K562 (cell line): ENCODE data around the gene NR0B2. TPM values are rescaled to one million over a fixed set of nuclear protein-coding genes. Genes with fewer than 3 reads are reported as not detected.
A peak's percentile ranks its signal among the peaks of the same experiment; 100 is the strongest.

ENCODE experiments used
- BHLHE40 ChIP-seq: IDR thresholded peaks from 2 replicates; pipeline ENCODE4 v1.6.1; 2011; ENCODE audit warnings: low read length, improper control_type of control experiment
- BRD4 ChIP-seq: fragments of 200-600 bp; sonication (generic); IDR thresholded peaks from 2 replicates; pipeline ENCODE4 v1.6.1; 2017; ENCODE audit warnings: inconsistent platforms
- EP300 ChIP-seq: IDR thresholded peaks from 2 replicates; pipeline ENCODE4 v1.6.1; 2012; ENCODE audit warnings: low read length, improper control_type of control experiment
- ETS2 ChIP-seq: IDR thresholded peaks from 2 replicates; pipeline ENCODE4 v1.6.1; 2016; ENCODE audit warnings: borderline replicate concordance, missing genetic modification characterization, mild to moderate bottlenecking, moderate library complexity, missing compliant biosample characterization; ENCODE audit not compliant: poor library complexity, severe bottlenecking
- HNRNPH1 ChIP-seq: fragments of 200-400 bp; formaldehyde crosslinking; optimal IDR thresholded peaks from 2 replicates; pipeline ENCODE3; 2017; ENCODE audit warnings: low read depth, mild to moderate bottlenecking, low read length, moderate library complexity
- NR1H2 ChIP-seq: sonication (generic); formaldehyde crosslinking; IDR thresholded peaks from 2 replicates; pipeline ENCODE4 v1.4.0; 2020; ENCODE audit warnings: mild to moderate bottlenecking, missing genetic modification reagents
- TRIM28 ChIP-seq: fragments of 450-650 bp; IDR thresholded peaks from 2 replicates; pipeline ENCODE4 v1.6.1; 2017
- XRCC4 ChIP-seq: IDR thresholded peaks from one replicate; pipeline ENCODE4 v1.6.1; 2011; ENCODE audit not compliant: insufficient read depth, insufficient read length; ENCODE audit errors: extremely low read depth
- ZFX ChIP-seq: sonication (generic); formaldehyde crosslinking; IDR thresholded peaks from 2 replicates; pipeline ENCODE4 v1.8.0; 2022; ENCODE audit warnings: mild to moderate bottlenecking, missing genetic modification reagents, moderate library complexity
- ZNF431 ChIP-seq: sonication (generic); formaldehyde crosslinking; IDR thresholded peaks from 2 replicates; pipeline ENCODE4 v1.8.0; 2022; ENCODE audit warnings: mild to moderate bottlenecking, missing genetic modification reagents
- ZNF551 ChIP-seq: fragments of 250-450 bp; sonication (Bioruptor Pico); IDR thresholded peaks from 2 replicates; pipeline ENCODE4 v1.5.0; 2021; ENCODE audit warnings: mild to moderate bottlenecking, moderate library complexity
- ZNF57 ChIP-seq: fragments of 450-650 bp; formaldehyde crosslinking; IDR thresholded peaks from 2 replicates; pipeline ENCODE4 v1.4.0; 2020; ENCODE audit warnings: mild to moderate bottlenecking, moderate library complexity
- ZNF644 ChIP-seq: fragments of 200-800 bp; sonication (Bioruptor generic); IDR thresholded peaks from 2 replicates; pipeline ENCODE4 v1.6.1; 2016; ENCODE audit warnings: low read depth, missing genetic modification characterization, missing compliant biosample characterization
- polyA plus RNA-seq, 8 experiments: library from polyadenylated mRNA; depleted of rRNA in 4 of 8; stranded (reverse) in 5 of 8; unstranded in 3 of 8; fragments of >200 nt; fragmentation: Nextera tagmentation in 2 of 8; fragmentation: Illumina TruSeq in 1 of 8; extraction: Ambion mirVana in 2 of 8; extraction: Trizol in 1 of 8; gene quantifications; 2 replicates each; pipeline versions ENCODE4 v1.2.1 to v1.2.3, GENCODE V29; 2011 to 2014; ENCODE audit warnings: inconsistent platforms in 1 of 8, missing spikeins in 1 of 8
- total RNA-seq, 7 experiments: library from RNA; depleted of rRNA in 6 of 7; stranded (reverse); fragments of >200 nt in 6 of 7; fragmentation: Illumina TruSeq in 2 of 7; extraction: Trizol in 2 of 7; gene quantifications; 2 replicates each; pipeline versions ENCODE4 v1.2.1 to v1.2.3, GENCODE V29; 2011 to 2021; ENCODE audit warnings: low replicate concordance in 1 of 7
- TF ChIP-seq, protein P1 (sequence below): fragments of 450-650 bp; formaldehyde crosslinking; IDR thresholded peaks from 2 replicates; pipeline ENCODE4 v1.4.0; 2020; ENCODE audit warnings: mild to moderate bottlenecking, moderate library complexity
- TF ChIP-seq, protein P2 (sequence below): IDR thresholded peaks from 2 replicates; pipeline ENCODE4 v1.6.1; 2014; ENCODE audit warnings: antibody characterized with exemption
- TF ChIP-seq, protein P3 (sequence below): sonication (generic); formaldehyde crosslinking; IDR thresholded peaks from 2 replicates; pipeline ENCODE4 v1.8.1; 2022; ENCODE audit warnings: missing genetic modification reagents
- TF ChIP-seq, protein P4 (sequence below): sonication (generic); formaldehyde crosslinking; IDR thresholded peaks from 2 replicates; pipeline ENCODE4 v1.8.0; 2023; ENCODE audit warnings: mild to moderate bottlenecking, missing genetic modification reagents

NR0B2 gene
- total and polyA plus RNA-seq, 9 of the 15 experiments (the other 6 are each of a cell fraction or from before 2014, with no cell fraction given), result not detected

DNA sequence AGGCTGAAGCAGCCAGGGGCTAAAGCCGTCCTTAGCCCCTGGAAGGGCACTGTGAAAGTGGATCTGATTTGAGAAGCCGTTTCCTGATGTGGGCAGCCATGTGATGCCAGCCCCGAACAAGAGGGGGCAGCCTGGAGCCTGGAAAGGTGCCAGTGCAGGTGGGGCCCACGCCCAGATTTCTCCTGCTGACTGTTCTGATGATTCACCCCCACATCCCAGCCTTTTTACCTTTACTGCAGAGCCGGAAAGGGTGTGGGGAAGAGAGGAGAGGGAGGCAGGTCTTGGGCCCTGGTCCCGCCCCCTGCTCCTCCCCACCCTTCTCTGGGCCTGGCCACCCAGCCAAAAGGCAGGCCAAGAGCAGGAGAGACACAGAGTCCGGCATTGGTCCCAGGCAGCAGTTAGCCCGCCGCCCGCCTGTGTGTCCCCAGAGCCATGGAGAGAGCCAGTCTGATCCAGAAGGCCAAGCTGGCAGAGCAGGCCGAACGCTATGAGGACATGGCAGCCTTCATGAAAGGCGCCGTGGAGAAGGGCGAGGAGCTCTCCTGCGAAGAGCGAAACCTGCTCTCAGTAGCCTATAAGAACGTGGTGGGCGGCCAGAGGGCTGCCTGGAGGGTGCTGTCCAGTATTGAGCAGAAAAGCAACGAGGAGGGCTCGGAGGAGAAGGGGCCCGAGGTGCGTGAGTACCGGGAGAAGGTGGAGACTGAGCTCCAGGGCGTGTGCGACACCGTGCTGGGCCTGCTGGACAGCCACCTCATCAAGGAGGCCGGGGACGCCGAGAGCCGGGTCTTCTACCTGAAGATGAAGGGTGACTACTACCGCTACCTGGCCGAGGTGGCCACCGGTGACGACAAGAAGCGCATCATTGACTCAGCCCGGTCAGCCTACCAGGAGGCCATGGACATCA, 50.7 kb downstream of the NR0B2 start, which contains the start of gene SFN (continued):
- TF ChIP-seq ZNF431 (CRISPR knock-in tag) (no peak), XRCC4 (no peak), ZNF551 (no peak), ETS2 (tag) (no peak), ZNF57 (CRISPR knock-in tag) (no peak), HNRNPH1 (no peak), BRD4 (no peak), ZNF644 (tag) (no peak), BHLHE40 (0 out of 2 replicates have a peak, but pooled peaks have one; percentile 7), ZFX (peak; percentile 40), TRIM28 (no peak), NR1H2 (CRISPR knock-in tag) (no peak), EP300 (no peak; the same call in 1 of the 2 replicates)
- TF ChIP-seq, protein P1, sequence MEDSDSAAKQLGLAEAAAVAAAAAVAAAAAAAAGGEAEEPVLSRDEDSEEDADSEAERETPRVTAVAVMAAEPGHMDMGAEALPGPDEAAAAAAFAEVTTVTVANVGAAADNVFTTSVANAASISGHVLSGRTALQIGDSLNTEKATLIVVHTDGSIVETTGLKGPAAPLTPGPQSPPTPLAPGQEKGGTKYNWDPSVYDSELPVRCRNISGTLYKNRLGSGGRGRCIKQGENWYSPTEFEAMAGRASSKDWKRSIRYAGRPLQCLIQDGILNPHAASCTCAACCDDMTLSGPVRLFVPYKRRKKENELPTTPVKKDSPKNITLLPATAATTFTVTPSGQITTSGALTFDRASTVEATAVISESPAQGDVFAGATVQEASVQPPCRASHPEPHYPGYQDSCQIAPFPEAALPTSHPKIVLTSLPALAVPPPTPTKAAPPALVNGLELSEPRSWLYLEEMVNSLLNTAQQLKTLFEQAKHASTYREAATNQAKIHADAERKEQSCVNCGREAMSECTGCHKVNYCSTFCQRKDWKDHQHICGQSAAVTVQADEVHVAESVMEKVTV (CRISPR knock-in tag), result no peak
- TF ChIP-seq, protein P2, sequence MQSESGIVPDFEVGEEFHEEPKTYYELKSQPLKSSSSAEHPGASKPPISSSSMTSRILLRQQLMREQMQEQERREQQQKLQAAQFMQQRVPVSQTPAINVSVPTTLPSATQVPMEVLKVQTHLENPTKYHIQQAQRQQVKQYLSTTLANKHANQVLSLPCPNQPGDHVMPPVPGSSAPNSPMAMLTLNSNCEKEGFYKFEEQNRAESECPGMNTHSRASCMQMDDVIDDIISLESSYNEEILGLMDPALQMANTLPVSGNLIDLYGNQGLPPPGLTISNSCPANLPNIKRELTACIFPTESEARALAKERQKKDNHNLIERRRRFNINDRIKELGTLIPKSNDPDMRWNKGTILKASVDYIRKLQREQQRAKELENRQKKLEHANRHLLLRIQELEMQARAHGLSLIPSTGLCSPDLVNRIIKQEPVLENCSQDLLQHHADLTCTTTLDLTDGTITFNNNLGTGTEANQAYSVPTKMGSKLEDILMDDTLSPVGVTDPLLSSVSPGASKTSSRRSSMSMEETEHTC, result no peak; the same call in 1 of the 2 replicates
- TF ChIP-seq, protein P3, sequence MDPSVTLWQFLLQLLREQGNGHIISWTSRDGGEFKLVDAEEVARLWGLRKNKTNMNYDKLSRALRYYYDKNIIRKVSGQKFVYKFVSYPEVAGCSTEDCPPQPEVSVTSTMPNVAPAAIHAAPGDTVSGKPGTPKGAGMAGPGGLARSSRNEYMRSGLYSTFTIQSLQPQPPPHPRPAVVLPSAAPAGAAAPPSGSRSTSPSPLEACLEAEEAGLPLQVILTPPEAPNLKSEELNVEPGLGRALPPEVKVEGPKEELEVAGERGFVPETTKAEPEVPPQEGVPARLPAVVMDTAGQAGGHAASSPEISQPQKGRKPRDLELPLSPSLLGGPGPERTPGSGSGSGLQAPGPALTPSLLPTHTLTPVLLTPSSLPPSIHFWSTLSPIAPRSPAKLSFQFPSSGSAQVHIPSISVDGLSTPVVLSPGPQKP (CRISPR knock-in tag), result no peak
- TF ChIP-seq, protein P4, sequence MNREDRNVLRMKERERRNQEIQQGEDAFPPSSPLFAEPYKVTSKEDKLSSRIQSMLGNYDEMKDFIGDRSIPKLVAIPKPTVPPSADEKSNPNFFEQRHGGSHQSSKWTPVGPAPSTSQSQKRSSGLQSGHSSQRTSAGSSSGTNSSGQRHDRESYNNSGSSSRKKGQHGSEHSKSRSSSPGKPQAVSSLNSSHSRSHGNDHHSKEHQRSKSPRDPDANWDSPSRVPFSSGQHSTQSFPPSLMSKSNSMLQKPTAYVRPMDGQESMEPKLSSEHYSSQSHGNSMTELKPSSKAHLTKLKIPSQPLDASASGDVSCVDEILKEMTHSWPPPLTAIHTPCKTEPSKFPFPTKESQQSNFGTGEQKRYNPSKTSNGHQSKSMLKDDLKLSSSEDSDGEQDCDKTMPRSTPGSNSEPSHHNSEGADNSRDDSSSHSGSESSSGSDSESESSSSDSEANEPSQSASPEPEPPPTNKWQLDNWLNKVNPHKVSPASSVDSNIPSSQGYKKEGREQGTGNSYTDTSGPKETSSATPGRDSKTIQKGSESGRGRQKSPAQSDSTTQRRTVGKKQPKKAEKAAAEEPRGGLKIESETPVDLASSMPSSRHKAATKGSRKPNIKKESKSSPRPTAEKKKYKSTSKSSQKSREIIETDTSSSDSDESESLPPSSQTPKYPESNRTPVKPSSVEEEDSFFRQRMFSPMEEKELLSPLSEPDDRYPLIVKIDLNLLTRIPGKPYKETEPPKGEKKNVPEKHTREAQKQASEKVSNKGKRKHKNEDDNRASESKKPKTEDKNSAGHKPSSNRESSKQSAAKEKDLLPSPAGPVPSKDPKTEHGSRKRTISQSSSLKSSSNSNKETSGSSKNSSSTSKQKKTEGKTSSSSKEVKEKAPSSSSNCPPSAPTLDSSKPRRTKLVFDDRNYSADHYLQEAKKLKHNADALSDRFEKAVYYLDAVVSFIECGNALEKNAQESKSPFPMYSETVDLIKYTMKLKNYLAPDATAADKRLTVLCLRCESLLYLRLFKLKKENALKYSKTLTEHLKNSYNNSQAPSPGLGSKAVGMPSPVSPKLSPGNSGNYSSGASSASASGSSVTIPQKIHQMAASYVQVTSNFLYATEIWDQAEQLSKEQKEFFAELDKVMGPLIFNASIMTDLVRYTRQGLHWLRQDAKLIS (CRISPR knock-in tag), result no peak
